HG03159 (cell line): ENCODE results near the gene GPR176.

Experiments used
- ATAC-seq: cut with Tn5 transposase; IDR thresholded peaks from one replicate; pipeline ENCODE4 v1.9.1; 2021; ENCODE audit warnings: mild to moderate bottlenecking, moderate library complexity; ENCODE audit not compliant: unreplicated experiment

The GPR176 gene, protein sequence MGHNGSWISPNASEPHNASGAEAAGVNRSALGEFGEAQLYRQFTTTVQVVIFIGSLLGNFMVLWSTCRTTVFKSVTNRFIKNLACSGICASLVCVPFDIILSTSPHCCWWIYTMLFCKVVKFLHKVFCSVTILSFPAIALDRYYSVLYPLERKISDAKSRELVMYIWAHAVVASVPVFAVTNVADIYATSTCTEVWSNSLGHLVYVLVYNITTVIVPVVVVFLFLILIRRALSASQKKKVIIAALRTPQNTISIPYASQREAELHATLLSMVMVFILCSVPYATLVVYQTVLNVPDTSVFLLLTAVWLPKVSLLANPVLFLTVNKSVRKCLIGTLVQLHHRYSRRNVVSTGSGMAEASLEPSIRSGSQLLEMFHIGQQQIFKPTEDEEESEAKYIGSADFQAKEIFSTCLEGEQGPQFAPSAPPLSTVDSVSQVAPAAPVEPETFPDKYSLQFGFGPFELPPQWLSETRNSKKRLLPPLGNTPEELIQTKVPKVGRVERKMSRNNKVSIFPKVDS

DNA sequence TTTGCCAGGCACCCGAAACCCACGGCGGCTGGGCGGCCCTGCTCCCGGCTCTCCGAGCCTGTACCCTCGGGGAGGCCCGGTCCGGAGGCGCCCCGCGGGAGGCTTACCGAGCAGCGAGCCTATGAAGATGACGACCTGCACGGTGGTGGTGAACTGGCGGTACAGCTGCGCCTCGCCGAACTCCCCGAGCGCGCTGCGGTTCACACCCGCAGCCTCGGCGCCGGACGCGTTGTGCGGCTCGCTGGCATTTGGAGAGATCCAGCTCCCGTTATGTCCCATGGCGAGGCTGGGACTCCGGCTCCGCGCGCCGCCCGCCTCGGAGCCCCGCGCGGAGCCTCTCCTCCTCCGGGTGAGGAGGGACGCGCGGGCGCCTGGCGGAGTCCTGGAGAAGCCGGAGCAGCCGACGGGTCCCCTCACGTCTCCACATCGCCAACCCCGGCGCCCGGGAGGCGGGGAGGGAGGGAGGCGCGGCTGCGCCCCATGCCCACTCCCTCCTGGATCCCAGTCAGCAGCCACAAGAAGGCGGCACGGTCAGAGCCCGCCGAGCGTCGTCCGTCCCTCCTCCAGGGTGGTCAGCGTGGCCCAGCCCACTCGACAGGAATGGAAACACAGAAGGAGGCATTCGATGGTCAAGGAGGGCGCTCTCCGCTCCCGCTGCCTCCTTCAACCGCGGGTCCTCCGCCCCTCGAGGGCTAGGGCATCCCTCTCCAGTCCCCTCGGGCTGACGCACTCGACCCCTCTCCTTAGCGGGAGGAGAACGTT lies at the start of gene GPR176:
GPR176 (minus strand) TSS at position 519 of the 762 bp plus-strand sequence; CDS start at position 279, 240 bp downstream.
- ATAC-seq = no peak

DNA sequence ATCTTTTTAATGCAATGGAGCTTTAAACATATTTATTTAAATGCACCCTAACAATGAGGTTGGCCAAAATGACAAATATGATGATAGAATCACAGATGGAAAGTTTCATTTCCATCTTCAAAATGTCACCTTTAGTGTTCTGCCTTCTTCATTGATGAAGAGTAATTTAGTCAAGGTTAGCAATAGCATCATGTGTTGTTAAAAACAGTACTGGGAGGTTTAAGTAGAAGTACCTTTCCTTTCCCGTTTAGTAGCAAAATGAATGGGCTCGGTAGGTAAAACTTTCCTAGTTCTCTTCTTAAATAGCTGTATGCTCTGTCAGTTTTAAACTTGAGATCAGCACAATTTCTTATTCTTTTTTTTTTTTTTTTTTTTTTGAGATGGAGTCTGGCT lies 48.9 kb upstream of the GPR176 start:
- no peak for ATAC-seq

DNA sequence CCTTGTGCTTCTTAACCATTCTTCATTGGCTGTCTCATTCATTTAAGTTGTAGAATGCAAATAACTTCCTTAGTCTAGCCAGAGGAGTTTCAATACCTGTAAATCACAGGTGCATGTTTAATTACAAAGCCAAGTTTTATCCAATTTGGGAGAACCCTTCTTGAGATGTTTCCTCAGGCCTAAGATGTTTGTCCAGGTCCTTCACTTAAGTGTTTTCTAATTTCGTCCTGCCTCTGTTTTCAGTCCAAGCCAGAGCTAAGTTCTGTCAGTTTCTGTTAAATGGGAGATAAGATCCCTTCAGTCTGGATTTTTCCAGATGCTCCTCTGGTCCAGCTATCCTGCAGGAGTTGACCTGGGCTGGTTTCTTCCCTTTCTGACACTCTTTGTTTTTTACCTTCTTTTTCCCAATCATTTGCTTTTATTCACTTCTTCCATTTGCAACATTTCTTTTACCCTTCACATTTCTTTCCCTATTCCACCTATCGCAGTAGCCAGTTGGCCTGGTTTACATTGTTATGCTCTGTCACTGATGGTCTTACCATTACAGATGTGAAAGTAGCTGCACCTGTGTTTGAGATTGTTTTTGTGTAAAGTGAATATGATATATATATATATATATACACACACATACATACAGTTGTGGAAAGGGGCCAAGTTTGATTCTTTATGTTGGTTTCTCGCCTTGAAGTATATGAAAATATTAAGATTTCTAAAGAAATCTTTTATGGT lies 48.4 kb upstream of the GPR176 start:
- no peak for ATAC-seq

DNA sequence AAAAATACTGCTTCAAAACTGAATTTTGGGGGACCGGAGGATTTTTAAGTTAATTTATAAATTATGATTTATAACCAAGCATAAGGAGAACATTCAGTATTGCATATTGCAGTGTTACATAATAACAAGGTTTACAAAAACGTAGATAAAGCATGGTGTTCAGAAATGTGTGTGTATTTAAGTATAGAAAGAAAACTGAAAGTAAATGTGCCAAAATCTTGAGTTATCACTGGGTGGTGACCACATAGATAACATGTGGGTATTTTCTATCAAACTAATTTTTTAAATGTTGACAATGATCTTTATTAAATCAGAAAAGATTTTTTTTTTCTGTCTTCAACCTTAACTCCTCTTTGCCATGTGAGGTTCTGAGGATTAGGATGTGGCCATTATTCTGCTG lies 46.5 kb upstream of the GPR176 start:
- ATAC-seq = no peak

DNA sequence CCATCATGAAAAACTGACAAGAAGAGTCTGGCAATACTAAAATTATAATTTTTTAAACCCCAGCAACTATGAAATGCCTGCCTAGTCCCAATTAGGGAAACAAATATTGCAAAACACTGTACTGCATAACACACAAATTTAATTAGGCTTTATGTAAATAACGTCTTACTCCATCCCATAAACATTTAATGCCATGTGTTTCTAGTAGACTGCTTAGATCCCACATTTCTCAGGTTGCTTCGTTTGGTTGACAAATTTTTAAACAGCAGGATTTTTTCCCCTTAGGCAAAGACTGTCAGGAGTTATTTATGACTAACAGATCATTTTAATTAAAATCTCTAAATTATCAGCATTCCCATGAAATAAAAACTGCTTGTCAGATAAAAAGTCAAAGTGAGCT lies 43.7 kb upstream of the GPR176 start:
- no peak for ATAC-seq

DNA sequence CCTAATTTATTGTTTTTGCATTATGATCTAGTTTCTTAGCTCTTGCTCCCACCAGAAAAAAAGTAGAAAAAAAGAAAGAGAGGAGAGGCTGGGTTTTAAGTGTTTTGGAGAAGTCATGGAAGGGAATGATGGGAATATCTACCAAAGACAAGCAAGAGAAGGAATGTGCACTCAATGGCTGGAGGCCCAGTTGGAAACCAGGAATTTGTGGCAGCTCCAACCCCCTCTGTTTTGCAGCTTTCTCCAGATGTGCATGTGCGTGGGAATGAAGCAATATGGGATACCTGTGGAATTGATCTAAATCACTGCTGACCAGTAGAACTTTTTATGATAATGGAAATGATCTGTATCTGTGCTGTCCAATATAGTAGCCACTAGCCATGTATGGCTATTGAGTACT lies 41.0 kb upstream of the GPR176 start:
- no peak for ATAC-seq

DNA sequence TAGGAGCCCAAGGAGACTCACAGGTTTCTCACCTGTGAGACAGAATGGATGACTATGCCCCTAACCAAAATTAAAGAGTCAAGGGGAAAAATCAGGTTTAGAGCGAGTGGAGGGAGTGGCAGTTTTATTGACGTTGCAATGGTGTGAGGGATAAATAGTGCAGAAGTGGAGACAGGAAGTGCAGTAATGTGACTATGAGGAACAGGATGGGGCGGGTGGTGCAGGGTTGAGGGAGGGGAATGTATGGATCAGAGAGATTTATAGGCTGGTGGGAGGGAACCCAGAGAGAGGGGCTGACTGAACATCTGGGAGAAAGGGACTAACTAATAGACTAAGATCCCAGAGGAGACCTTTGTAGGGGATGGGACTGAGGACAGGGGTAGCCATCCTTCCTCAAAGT lies 40.3 kb upstream of the GPR176 start:
- ATAC-seq = no peak

DNA sequence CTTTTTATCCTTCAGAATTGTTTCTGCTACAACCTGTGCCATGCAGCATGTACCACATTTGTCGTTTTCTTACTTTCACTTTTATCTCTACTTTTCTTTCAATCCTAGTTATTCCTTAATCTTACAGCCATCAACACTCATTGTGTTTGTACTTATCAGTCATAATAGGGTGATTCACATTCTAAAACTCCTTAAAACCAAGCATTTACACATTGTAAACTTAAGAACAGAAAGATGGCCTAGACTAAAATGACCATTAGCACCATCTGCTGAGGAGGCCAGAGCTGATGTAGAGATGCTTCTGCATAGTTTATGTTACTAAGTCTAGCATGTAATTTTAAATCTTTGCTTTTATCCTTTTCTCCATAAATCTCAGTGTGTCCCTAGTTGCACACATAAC lies 39.3 kb upstream of the GPR176 start:
- ATAC-seq = no peak

DNA sequence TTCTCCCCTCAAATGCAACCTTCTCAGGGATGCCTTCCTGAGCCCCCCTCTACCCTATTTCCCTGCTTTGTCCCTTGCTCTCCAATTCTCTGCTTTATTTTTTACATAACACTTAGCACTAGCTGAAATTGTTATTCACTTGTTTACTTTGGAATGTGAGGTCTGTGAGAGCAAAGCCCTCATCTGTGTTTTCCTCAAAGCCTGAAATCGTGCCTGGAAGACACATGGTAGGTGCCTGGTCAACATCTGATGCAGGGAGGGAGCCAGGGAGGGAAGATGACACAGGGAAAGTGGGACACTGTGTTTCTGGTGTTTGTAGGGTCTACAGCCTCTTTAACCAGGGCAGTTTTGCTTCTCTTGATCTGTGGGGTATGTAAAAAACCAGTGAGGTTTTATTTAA lies 37.4 kb upstream of the GPR176 start:
- ATAC-seq = no peak

DNA sequence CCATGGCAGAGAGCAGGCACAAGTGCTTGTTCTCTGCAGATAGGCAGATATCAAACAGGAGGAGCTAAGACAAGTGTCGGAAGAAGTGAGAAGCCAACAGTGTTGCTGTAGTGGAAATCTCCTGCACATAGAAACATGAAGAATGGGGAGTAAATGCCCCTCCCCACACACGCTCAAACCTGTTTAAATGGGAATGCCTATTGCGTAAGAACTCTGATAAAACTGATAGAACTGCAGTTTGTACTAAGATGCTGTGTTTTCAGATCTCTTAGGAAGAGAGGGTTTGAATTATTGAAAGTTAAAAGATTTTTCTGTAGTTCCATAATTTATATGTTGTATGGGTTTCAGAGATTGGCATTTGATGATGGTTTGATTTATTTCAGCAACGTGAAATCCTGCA lies 33.5 kb upstream of the GPR176 start:
- ATAC-seq = no peak

DNA sequence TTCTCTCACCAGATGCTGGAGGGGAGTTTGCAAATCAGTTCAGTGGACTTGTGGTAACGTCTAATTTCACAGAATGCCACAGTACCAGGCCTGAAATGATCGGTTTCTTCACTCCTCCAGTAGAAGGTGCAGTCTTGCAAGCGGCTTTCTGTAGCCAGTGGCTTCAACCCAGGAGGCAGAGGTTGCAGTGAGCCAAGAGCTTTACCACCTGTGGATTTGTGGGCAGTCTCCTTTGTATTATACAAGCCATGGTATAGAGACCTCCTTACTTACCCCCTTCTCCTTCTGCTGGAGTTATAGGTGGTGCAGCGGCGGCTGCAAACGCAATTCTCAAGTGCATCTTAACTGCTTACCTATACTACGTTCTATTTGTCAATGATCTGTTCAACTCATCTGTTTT lies 31.5 kb upstream of the GPR176 start:
- no peak for ATAC-seq

DNA sequence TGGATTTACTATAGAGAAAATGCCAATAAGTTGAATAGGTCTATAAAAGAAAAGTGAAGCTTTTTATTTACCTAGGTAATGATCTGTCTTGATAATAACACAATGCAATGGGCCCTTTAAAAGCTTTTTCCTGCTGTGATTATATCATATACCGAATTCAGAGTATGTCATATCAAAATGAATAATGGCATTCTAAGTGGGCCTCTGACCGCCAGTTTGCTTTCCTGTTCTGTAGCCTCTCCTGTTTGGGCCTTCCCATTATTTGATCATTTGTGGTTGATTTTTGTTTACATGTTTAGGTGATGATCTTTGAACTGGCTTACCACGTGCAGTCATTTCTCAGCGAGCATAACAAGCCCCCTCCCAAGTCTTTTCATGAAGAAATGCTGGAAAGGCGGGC lies 28.8 kb upstream of the GPR176 start:
- ATAC-seq = no peak

DNA sequence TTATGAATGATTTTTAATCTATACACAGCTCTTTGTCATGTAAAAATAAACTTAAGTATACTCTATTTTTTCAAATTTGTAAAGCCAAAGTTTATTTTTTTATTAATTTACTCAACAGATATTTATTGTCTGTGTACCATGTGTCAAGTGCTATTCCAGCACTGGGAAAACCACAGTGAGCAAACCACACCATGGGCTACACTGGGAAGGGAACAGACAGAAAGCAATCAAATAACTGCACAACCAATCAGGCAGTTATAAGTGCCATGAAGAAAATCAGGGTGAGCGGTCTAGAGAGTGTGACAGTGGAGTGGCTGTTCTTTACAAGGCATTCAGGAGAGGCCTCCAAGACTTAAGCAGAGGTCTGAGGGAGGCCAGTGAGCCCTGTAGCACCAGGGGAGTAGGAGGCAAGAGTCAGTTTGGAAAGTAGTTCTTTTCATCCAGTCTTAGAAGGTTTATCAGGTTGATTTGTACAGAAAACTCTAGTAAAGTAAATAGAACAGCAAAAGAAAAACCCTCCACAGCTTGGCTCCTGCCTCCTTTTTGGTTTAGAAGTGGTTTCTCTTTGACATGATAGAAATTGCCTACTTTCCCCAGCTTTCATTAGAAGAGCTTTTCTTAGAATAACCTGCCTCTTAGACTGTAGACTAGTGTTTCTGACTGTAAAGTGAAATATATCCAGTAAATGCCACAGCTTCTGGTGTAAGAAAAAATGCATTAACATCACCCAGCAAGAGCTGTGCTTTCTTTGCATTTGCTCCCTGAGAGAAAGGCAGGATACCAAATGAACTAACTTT lies 27.5 kb upstream of the GPR176 start:
- ATAC-seq = no peak

DNA sequence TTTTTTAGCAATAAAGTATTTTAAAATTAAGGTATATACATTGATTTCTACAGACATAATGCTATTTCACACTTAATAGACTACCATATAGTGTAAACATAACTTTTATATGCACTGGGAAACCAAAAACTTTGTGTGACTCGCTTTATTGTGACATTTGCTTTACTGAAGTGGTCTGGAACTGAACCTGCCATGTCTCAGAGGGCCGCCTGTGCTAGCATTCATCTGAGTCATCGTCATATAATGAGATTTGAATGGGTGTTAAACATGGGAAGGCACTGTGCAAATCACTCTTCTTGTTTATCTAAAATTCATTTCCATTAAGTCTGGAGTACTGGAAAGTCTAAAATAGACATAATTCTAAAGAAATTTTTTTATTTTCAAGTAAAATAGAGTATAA lies 26.8 kb upstream of the GPR176 start:
- ATAC-seq = no peak

DNA sequence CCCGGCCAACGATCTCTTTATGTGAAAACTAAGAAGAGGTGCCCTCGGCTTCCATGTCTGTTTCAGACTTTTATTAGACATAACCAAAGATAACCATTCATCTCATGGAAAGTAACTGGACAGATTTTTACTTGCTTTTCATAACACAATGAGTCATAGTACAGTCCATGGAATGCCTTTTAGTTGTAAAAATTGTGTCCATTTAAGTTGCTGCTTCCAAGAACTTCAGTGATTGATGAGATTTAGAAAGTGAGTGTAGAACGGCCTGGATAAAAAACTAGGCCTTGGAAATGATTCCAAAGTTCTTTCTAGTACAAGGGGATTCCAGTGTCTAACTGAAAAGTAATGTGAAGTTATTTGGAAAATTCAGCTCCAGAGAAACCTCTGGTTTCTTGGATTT lies 24.7 kb upstream of the GPR176 start:
- no peak for ATAC-seq

DNA sequence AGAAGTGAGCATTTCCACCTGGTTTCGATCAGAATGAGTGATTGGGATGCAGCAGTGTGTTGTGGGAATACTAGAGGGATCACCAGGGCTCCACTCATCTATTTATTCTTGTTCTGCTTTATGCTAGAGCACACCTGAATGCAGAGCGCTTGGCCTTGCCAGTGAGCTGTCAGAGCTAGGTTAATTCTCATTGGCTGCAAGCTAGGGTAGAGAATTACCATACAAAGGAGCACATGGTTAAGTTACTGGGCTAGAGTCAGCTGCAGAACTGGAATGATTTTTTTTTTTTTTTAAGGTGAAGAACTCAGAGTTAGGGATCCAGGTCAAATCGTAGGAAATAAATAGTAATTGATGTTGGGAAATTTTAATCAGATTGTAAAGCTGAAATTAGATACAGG lies 22.7 kb upstream of the GPR176 start:
- no peak for ATAC-seq

DNA sequence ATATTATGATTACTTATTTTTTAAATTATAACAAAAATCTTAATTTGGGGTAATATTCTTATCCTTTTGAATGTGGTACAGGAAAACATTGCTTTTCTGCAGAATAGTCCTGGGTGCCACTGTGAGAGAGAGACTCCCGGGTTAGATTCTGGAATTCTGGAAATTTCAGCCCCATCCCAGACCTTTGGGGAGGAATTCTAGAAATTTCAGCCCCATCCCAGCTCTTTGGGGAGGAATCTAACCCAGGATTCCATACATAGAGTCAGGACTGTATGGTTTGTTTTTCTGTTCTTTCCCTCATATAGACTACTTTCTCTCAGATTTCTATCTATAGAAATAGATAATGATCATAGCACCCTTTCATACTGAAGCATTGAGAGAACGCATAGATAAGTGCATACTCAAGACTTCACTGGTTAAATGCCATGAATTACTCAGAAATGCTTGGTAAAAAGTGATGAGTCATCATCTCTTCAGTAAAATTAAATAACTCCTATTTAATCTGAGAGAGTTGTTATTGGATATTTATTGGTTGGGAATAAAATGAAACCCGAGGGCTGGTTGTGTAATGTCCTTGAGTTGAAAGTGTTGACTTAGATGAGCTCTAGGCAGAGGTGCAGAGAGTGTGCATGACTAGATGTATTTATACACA lies 22.2 kb upstream of the GPR176 start:
- ATAC-seq = no peak

DNA sequence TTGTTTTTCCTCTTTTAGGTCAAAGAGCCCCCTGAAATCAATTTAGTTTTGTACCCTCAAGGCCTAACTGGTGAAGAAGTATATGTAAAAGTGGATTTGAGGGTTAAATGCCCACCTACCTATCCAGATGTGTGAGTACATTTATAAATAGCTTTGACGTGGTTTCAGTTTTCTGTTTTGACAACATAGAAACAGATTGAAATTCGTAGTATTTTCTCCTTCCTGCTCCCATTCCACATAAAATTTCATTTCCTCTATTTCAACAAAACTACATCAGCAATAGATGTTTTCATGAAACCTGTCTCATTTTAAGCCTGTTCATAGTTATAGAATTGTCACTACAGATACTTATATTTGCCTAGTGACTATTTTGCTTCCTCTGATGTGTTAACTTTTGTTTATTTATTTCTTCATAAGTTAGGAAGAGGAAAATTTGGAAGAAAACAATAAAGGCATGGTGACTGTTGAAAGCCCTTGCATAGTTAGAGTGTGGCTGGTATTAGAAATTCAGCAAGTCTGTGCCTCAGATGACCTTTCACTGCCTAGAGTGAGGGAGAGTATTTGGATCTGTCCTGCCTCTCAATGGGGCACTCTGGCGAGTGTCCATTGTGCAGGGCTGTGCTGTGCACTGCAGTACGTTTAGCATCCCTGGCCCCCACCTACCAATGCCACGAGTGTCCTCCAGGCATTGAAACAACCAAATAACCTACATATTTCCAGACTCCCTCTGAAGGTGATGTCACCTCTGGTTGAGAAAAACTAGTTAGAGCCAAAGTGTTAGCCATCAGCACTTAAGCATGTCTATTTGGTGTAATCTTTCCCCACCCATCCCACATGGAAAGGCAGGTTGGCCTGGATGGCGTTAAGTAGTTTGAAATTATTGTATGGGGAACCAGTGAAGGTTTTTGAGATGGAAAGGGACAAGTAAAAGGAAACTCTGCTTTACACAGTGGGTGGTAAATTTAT lies 19.7 kb upstream of the GPR176 start:
- no peak for ATAC-seq

DNA sequence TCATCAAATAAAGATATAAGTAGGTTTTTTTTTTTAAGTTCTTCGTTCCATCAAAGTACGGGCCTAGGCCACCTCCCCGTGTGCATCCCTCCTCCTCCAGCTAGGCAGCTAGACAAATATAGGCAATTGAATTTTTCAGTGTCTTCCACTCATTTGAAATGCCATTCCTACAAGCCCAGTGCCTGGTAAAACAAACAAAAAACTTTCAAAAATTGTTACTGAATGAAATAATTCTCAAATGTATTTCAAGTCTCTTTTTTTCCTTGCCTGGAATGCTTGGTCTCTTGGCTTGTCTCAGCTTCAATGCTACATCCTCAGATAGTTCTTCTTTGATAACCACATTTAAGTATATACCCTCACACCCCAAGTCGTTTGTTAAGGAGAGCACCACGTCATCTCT lies 17.6 kb upstream of the GPR176 start:
- no peak for ATAC-seq
